OCI-LY3 (cell line): Measurements from ENCODE around the gene SERPINA1.
A peak's percentile ranks its signal among the peaks of the same experiment; 100 is the strongest.

Experiments
- H2AFZ ChIP-seq: fragments of 200-600, 300-600 bp; shearing (Covaris generic); 2 replicates; pipeline ENCODE4 v1.6.0; 2014; ENCODE audit warnings: antibody characterized with exemption, low read depth, low read length
- H3K27ac ChIP-seq: fragments of 200-600, 300-600 bp; sonication (generic); 2 replicates; pipeline ENCODE4 v1.5.1; 2014; ENCODE audit warnings: mild to moderate bottlenecking, low read length, moderate library complexity, mixed read lengths
- H3K27me3 ChIP-seq: fragments of 200-600, 300-600 bp; sonication (generic); 2 replicates; pipeline ENCODE4 v1.6.1; 2014; ENCODE audit warnings: low read depth, low read length, mixed read lengths
- H3K36me3 ChIP-seq: fragments of 200-600, 300-600 bp; sonication (generic); replicated peaks from 2 replicates; pipeline ENCODE3; 2014; ENCODE audit warnings: low read depth, low read length, mixed read lengths
- H3K4me1 ChIP-seq: fragments of 300-600, 200-600 bp; sonication (generic); 2 replicates; pipeline ENCODE4 v1.6.1; 2014; ENCODE audit warnings: low read length, mixed read lengths
- H3K4me2 ChIP-seq: fragments of 200-600, 300-600 bp; sonication (generic); 2 replicates; pipeline ENCODE4 v1.6.1; 2014; ENCODE audit warnings: low read length, mixed read lengths
- H3K4me3 ChIP-seq: fragments of 300-600, 200-600 bp; sonication (generic); 2 replicates; pipeline ENCODE4 v1.5.1; 2014; ENCODE audit warnings: antibody characterized with exemption, mild to moderate bottlenecking, low read length, moderate library complexity
- H3K79me2 ChIP-seq: fragments of 300-600, 200-600 bp; shearing (Covaris generic); 2 replicates; pipeline ENCODE4 v1.6.1; 2014; ENCODE audit warnings: mild to moderate bottlenecking, low read length, mixed read lengths
- H3K9ac ChIP-seq: fragments of 300-600, 200-600 bp; shearing (Covaris generic); 2 replicates; pipeline ENCODE4 v1.6.0; 2014; ENCODE audit warnings: mild to moderate bottlenecking, low read length, moderate library complexity
- H3K9me3 ChIP-seq: fragments of 200-600, 300-600 bp; shearing (Covaris generic); 2 replicates; pipeline ENCODE4 v1.6.1; 2014; ENCODE audit warnings: low read length, mixed read lengths; ENCODE audit not compliant: insufficient read depth
- H4K20me1 ChIP-seq: fragments of 200-600, 300-600 bp; sonication (generic); 2 replicates; pipeline ENCODE4 v1.6.1; 2016; ENCODE audit warnings: low read length, mixed read lengths; ENCODE audit not compliant: insufficient read depth
- CTCF ChIP-seq: fragments of 200-600, 300-600 bp; sonication (generic); IDR thresholded peaks from 2 replicates; pipeline ENCODE4 v1.5.1; 2014; ENCODE audit warnings: antibody characterized with exemption, low read length, low read depth
- EZH2phosphoT487 ChIP-seq: fragments of 200-600 bp; shearing (Covaris generic); IDR thresholded peaks from 2 replicates; pipeline ENCODE4 v1.6.1; 2018; ENCODE audit warnings: antibody characterized with exemption, mixed run types, low read depth

SERPINA1 gene

GRCh38 chr14:94392510-94392935 lies 4.1 kb upstream of the SERPINA1 start:
- H3K27me3 ChIP-seq, result no peaks in the 10 kb centered on the region
- no peaks in the 10 kb centered on the region for H3K36me3 ChIP-seq
- no peaks in the 10 kb centered on the region for H3K79me2 ChIP-seq
- 0 out of 2 replicates have a peak overlapping the region, but pooled peaks have one; percentile 15 for H3K9ac ChIP-seq
- no peak overlapping the region for H3K4me3 ChIP-seq
- H4K20me1 ChIP-seq, result no peaks in the 10 kb centered on the region
- peaks cover 15% of the 10 kb centered on the region for H3K4me1 ChIP-seq
- peak overlapping the region; percentile 65 for H3K4me2 ChIP-seq
- peak overlapping the region; percentile 24; the same call in 1 of the 2 replicates for H3K27ac ChIP-seq
- no peak for TF ChIP-seq EZH2phosphoT487
- H3K9me3 ChIP-seq, result no peaks in the 10 kb centered on the region
- H2AFZ ChIP-seq, result no peak overlapping the region

- TF ChIP-seq CTCF (no peak), EZH2phosphoT487 (no peak)
- Histone ChIP-seq H3K27ac (no peak overlapping the region), H3K9ac (no peak overlapping the region)
Observed at GRCh38 chr14:94391281-94391975, 3.0 kb upstream of the SERPINA1 start.

GRCh38 chr14:94390372-94391086 lies 2.1 kb upstream of the SERPINA1 start:
- Histone ChIP-seq H3K27ac (no peak overlapping the region), H3K9me3 (no peaks in the 10 kb centered on the region), H3K27me3 (no peaks in the 10 kb centered on the region), H3K79me2 (no peaks in the 10 kb centered on the region), H4K20me1 (no peaks in the 10 kb centered on the region), H2AFZ (peak overlapping the region; percentile 34; the same call in 1 of the 2 replicates), H3K36me3 (no peaks in the 10 kb centered on the region), H3K4me3 (no peak overlapping the region), H3K4me1 (peaks cover 15% of the 10 kb centered on the region), H3K9ac (no peak overlapping the region), H3K4me2 (no peak overlapping the region)
- TF ChIP-seq EZH2phosphoT487 (no peak), CTCF (no peak)

More at GRCh38 chr14:94391281-94391975, 3.0 kb upstream of the SERPINA1 start:
- Histone ChIP-seq H3K4me3 (no peak overlapping the region), H3K27me3 (no peaks in the 10 kb centered on the region), H2AFZ (no peak overlapping the region), H3K9me3 (no peaks in the 10 kb centered on the region), H3K4me1 (peaks cover 15% of the 10 kb centered on the region), H3K36me3 (no peaks in the 10 kb centered on the region), H4K20me1 (no peaks in the 10 kb centered on the region), H3K4me2 (no peak overlapping the region), H3K79me2 (no peaks in the 10 kb centered on the region)

- Histone ChIP-seq H3K79me2 (no peaks in the 10 kb centered on the region), H3K27me3 (no peaks in the 10 kb centered on the region), H2AFZ (no peak overlapping the region), H4K20me1 (no peaks in the 10 kb centered on the region), H3K4me1 (peaks cover 17% of the 10 kb centered on the region), H3K4me3 (no peak overlapping the region), H3K27ac (no peak overlapping the region), H3K36me3 (no peaks in the 10 kb centered on the region), H3K4me2 (no peak overlapping the region), H3K9ac (no peak overlapping the region), H3K9me3 (no peaks in the 10 kb centered on the region)
- TF ChIP-seq CTCF (no peak), EZH2phosphoT487 (no peak)
Observed at GRCh38 chr14:94389731-94390371, 1.4 kb upstream of the SERPINA1 start.
